DND-41 (cell line): Measurements from ENCODE around the gene ANTXR2.
A peak's percentile ranks its signal among the peaks of the same experiment; 100 is the strongest.

Source experiments
- EZH2 ChIP-seq: IDR thresholded peaks from 3 replicates; pipeline ENCODE4 v1.6.1; 2012; ENCODE audit warnings: borderline replicate concordance, low read depth, mild to moderate bottlenecking, moderate library complexity, low read length, inconsistent platforms; ENCODE audit not compliant: severe bottlenecking
- TF ChIP-seq, protein P1 (sequence below): IDR thresholded peaks from 2 replicates; pipeline ENCODE4 v1.5.1; 2012; ENCODE audit warnings: borderline replicate concordance, low read length, moderate library complexity, mild to moderate bottlenecking; ENCODE audit not compliant: poor library complexity, severe bottlenecking; ENCODE audit errors: extremely low read depth

DNA sequence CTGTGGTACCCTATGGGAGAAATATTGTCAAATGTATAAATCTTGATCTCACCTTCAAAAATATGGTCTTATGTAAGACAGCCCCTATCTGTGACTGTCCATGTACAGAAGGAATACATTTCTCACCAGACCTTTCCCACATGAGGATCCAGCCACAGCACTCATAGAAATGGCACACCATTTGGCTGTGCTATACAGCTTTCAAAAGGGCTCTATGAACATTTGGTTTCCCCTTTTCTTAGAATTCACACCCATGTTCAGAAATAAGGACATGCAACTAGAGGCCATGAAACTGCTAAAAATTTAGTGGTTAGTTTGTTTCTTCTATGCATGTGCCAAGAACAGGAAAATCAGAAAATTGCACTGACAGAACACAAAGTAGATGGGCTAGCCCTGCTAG is 62.7 kb downstream of the ANTXR2 start:
- TF ChIP-seq, protein P1, sequence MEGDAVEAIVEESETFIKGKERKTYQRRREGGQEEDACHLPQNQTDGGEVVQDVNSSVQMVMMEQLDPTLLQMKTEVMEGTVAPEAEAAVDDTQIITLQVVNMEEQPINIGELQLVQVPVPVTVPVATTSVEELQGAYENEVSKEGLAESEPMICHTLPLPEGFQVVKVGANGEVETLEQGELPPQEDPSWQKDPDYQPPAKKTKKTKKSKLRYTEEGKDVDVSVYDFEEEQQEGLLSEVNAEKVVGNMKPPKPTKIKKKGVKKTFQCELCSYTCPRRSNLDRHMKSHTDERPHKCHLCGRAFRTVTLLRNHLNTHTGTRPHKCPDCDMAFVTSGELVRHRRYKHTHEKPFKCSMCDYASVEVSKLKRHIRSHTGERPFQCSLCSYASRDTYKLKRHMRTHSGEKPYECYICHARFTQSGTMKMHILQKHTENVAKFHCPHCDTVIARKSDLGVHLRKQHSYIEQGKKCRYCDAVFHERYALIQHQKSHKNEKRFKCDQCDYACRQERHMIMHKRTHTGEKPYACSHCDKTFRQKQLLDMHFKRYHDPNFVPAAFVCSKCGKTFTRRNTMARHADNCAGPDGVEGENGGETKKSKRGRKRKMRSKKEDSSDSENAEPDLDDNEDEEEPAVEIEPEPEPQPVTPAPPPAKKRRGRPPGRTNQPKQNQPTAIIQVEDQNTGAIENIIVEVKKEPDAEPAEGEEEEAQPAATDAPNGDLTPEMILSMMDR: peak; percentile 40
- no peak for TF ChIP-seq EZH2
